Mucosa of rectum (tissue), 2 donors: ENCODE data around the gene ASTN2.

ENCODE experiments used
- H3K27ac ChIP-seq, 2 donors: one replicate each; pipeline ENCODE4 v1.7.0; 2013; ENCODE audit warnings: inconsistent platforms in 2 of 2, low read depth in 2 of 2, low read length in 2 of 2
- H3K27me3 ChIP-seq, 2 donors: one replicate each; pipeline ENCODE4 v1.7.0; 2013; ENCODE audit warnings: low read length in 2 of 2; ENCODE audit not compliant: control insufficient read depth in 2 of 2, insufficient read depth in 2 of 2
- H3K36me3 ChIP-seq, 2 donors: one replicate each; pipeline ENCODE4 v1.7.0; 2013; ENCODE audit warnings: low read length in 2 of 2; ENCODE audit not compliant: control insufficient read depth in 2 of 2, insufficient read depth in 2 of 2
- H3K4me1 ChIP-seq, 2 donors: one replicate each; pipeline ENCODE4 v1.7.0; 2013; ENCODE audit warnings: low read length in 2 of 2, mild to moderate bottlenecking in 1 of 2; ENCODE audit not compliant: control insufficient read depth in 2 of 2, insufficient read depth in 2 of 2
- H3K4me3 ChIP-seq, 2 donors: one replicate each; pipeline ENCODE4 v1.7.0; 2013; ENCODE audit warnings: low read length in 2 of 2
- H3K9ac ChIP-seq, 2 donors: one replicate each; pipeline ENCODE4 v1.7.0; 2013; ENCODE audit warnings: low read length in 2 of 2, low read depth in 1 of 2, mild to moderate bottlenecking in 1 of 2
- H3K9me3 ChIP-seq, 2 donors: one replicate each; pipeline ENCODE4 v1.7.0; 2013; ENCODE audit warnings: low read length in 2 of 2; ENCODE audit not compliant: control insufficient read depth in 2 of 2
- donor health status: healthy.
- donor health status: Normal muscosa, but diverticular disease.

ASTN2 gene

DNA sequence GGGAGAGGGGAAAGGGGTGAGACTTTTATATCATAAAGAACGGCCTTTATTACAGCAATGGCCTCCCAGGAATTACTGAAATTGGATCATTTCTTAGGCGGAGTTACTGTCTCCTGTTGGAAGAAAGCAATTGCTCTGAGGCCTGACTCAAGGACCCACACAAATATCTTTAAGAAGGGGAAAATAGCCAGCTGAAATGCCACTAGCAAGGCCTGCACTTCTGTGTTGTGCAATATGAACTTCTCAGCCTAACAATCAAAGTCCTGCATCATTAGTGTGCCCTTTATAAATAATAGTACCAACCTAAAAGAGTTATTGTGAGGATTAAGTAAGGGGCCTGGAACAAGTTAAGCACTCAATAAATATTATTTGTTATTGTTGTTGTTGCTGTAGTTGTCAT is 757.9 kb downstream of the ASTN2 start:
- H3K9me3 ChIP-seq: no peaks in the 10 kb centered on the region
- H3K27me3 ChIP-seq: no peaks in the 10 kb centered on the region
- H3K4me3 ChIP-seq: no peak overlapping the region
- H3K9ac ChIP-seq: no peak overlapping the region
- H3K36me3 ChIP-seq: no peaks in the 10 kb centered on the region
- H3K27ac ChIP-seq: no peak overlapping the region
- no peaks in the 10 kb centered on the region for H3K4me1 ChIP-seq

DNA sequence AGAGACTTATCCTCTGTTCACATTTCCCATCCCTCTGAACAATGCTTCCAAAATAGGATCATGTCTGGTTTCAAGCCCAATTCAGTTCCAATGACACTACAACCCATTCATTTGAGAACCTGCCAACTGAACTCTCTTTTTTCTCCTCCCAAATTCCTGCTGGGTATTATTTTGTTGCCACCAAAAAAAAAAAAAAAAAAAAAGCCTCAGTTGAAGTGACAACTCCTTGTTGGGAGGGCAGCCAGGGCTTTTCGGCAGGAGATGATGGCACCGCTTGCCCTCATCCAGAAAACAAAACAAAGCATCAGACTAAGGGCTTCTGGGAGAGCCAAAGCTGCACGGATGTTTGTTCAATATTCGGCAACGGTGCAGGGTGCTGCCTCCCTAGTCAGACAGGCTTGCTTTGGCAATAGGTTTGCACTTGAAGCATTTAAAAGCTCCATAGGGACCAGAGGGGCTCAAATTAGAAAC is 758.3 kb downstream of the ASTN2 start:
- H3K9me3 ChIP-seq: no peaks in the 10 kb centered on the region
- H3K27ac ChIP-seq: no peak overlapping the region
- no peaks in the 10 kb centered on the region for H3K27me3 ChIP-seq
- H3K36me3 ChIP-seq: no peaks in the 10 kb centered on the region
- H3K9ac ChIP-seq: no peak overlapping the region
- H3K4me3 ChIP-seq: no peak overlapping the region
- H3K4me1 ChIP-seq: no peaks in the 10 kb centered on the region

DNA sequence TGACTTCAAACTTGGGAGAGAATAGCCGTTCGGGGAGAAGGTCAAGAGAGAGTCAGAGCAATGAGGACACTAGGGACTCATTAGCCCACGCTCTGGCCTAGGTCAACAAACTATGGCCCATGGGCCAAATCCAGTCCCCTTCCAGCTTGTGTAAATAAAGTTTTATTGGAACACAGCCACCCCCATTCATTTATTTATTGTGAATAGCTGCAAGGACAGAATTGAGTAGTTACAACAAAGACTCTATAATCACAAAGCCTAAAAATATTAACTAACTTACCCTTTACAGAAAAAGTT is 760.9 kb downstream of the ASTN2 start:
- Histone ChIP-seq H3K27me3 (no peaks in the 10 kb centered on the region), H3K36me3 (no peaks in the 10 kb centered on the region), H3K4me3 (no peak overlapping the region), H3K27ac (no peak overlapping the region), H3K4me1 (no peaks in the 10 kb centered on the region), H3K9me3 (no peaks in the 10 kb centered on the region), H3K9ac (no peak overlapping the region)

DNA sequence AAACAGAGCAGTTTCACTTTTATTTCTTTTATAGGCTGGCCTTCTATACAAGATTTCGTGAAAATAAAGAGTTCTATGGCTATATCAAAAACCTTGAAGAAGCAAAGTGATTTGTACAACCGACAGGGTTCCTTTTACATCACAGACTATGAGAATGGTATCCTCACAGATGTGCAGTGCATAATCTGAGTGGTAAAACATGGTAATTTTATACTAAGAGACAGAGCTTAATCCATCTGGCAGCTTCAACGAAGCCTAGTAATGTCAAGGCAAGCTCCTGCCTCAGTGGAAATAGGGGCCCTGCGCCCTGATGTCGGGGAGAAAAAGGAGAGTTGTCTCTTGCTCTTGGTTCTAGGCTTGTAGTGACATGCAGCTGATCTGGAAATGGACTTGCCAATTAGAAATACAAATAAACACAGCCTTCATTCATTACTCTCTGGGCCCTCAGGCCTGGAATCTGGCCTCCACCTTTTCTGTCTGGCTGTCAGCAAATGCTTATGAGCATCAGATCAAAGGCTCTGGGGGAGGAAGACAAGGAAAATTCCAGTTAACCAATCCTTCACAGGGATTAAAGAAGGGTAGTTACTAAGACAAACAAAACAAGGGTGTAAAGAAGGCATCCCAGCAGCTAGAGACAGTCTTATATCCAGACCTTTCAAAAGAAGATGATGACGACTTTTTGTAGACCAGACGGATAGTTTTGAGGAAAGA is 761.4 kb downstream of the ASTN2 start:
- Histone ChIP-seq H3K4me1 (no peaks in the 10 kb centered on the region), H3K27ac (no peak overlapping the region), H3K27me3 (no peaks in the 10 kb centered on the region), H3K9me3 (no peaks in the 10 kb centered on the region), H3K9ac (no peak overlapping the region), H3K36me3 (no peaks in the 10 kb centered on the region), H3K4me3 (no peak overlapping the region)

GRCh38 chr9:116647515-116647809 is 767.4 kb downstream of the ASTN2 start:
- Histone ChIP-seq H3K4me1 (no peaks in the 10 kb centered on the region), H3K27ac (no peak overlapping the region), H3K36me3 (no peaks in the 10 kb centered on the region), H3K27me3 (no peaks in the 10 kb centered on the region), H3K9me3 (no peaks in the 10 kb centered on the region), H3K9ac (no peak overlapping the region), H3K4me3 (no peak overlapping the region)

- Histone ChIP-seq H3K27me3 (no peaks in the 10 kb centered on the region), H3K9ac (no peak overlapping the region), H3K9me3 (no peaks in the 10 kb centered on the region), H3K4me3 (no peak overlapping the region), H3K4me1 (no peaks in the 10 kb centered on the region), H3K36me3 (no peaks in the 10 kb centered on the region), H3K27ac (no peak overlapping the region)
Observed at GRCh38 chr9:116646661-116647514, 768.0 kb downstream of the ASTN2 start.

DNA sequence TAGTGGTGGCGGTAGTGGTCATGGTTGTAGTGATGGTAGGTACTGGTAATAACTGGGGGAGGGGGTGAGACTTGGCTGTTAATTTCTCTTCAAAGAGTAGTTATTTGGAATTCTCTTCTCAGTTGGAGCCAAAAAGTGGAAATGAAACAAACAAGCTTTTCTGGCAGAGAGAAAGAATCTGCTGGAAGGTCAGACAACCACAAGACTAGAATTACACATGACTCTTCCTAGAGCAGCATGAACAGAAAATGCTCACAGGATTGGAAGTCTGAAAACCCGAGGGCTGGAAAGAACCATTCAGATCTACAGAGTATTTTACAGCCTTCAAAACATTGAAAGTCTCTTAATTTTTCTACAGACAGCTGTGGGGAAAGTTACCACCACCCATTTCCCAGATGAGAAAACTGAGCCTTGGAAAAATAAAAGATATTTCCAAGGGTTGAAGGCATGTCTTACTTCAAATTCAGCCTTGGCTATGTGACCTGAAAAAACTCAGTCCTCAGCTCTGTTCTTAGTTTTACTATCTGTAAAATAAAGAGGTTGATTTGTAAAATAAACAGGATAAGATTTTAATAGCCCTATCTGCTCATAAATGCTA is 770.7 kb downstream of the ASTN2 start:
- Histone ChIP-seq H3K9ac (no peak overlapping the region), H3K4me1 (no peaks in the 10 kb centered on the region), H3K27me3 (no peaks in the 10 kb centered on the region), H3K36me3 (no peaks in the 10 kb centered on the region), H3K27ac (no peak overlapping the region), H3K4me3 (no peak overlapping the region), H3K9me3 (no peaks in the 10 kb centered on the region)

DNA sequence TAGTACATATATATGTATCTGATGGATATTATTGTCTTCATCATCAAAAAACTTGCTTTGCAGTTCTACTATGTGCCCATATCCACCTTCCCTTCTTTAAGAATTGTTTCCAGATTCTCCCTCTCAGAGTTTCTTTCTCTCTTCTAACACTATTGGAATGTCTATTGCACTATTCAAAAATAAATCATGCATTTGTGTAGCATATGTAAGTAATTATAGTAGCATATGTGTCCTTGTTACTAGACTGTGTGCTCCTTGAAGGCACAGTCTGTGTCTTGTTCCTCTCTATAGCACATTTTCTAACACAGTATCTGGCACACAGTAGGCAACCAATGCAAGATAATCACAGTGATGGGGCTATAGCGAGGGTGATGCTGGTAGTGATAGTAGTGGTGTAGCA is 771.2 kb downstream of the ASTN2 start:
- no peaks in the 10 kb centered on the region for H3K36me3 ChIP-seq
- no peaks in the 10 kb centered on the region for H3K9me3 ChIP-seq
- no peak overlapping the region for H3K9ac ChIP-seq
- H3K4me3 ChIP-seq: no peak overlapping the region
- no peaks in the 10 kb centered on the region for H3K4me1 ChIP-seq
- no peaks in the 10 kb centered on the region for H3K27me3 ChIP-seq
- no peak overlapping the region for H3K27ac ChIP-seq

GRCh38 chr9:116641292-116642059 is 773.4 kb downstream of the ASTN2 start:
- H3K27me3 ChIP-seq: no peaks in the 10 kb centered on the region
- peaks cover 0 to 2% of the 10 kb centered on the region in 2 donors for H3K9me3 ChIP-seq
- no peak overlapping the region for H3K9ac ChIP-seq
- H3K4me3 ChIP-seq: no peak overlapping the region
- H3K27ac ChIP-seq: no peak overlapping the region
- H3K4me1 ChIP-seq: no peaks in the 10 kb centered on the region
- no peaks in the 10 kb centered on the region for H3K36me3 ChIP-seq

DNA sequence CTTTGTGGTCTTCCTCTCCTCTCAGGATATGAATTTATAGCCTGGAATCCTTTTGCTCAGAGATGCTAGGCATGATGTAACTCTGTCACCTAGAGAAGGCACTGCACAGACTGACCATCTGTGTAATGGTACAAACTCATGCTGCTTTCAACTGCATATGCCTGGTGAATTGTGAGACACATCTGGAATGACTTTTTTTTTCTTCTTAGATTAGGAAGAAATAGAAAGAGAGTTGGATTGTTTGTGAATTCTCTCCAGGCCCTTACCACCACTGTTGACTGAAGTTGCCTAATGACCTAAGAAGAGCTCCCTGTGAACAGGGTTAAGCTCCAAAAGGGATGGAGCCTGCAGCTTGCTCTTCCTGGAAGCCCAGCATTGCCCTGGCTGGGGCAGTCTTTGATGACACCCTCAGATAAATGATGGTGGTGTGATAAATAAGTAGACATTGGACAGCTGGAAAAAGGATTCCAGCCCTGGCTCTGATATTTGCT is 775.6 kb downstream of the ASTN2 start:
- H3K9ac ChIP-seq: no peak overlapping the region
- H3K27me3 ChIP-seq: no peaks in the 10 kb centered on the region
- H3K4me3 ChIP-seq: no peak overlapping the region
- H3K36me3 ChIP-seq: no peaks in the 10 kb centered on the region
- no peak overlapping the region for H3K27ac ChIP-seq
- H3K4me1 ChIP-seq: no peaks in the 10 kb centered on the region
- peaks cover 0 to 2% of the 10 kb centered on the region in 2 donors for H3K9me3 ChIP-seq
